Activated naive CD4-positive, alpha-beta T cell treated with anti-CD3 and anti-CD28 coated beads for 36 hours (primary cell): ENCODE results near the gene MAP1B. TPM values are rescaled to one million over a fixed set of nuclear protein-coding genes. Genes with fewer than 3 reads are reported as not detected.

Experiments used
- CTCF ChIA-PET: fragments of 350-600 bp; sonication (Branson Sonifier 250); formaldehyde crosslinking; loops from one replicate; lab custom pipeline; 2021; ENCODE audit warnings: antibody characterized with exemption; lab: Charles Lee
- DNase-seq: peaks from one replicate; pipeline ENCODE4 v3.0.0-alpha.2; 2020
- H3K27ac Mint-ChIP-seq: one replicate; pipeline ENCODE4 v1.8.0; 2021; ENCODE audit warnings: mild to moderate bottlenecking, mixed read lengths
- H3K27me3 Mint-ChIP-seq: one replicate; pipeline ENCODE4 v1.8.0; 2021; ENCODE audit warnings: low read depth, mixed read lengths
- H3K36me3 Mint-ChIP-seq: one replicate; pipeline ENCODE4 v1.8.0; 2021; ENCODE audit warnings: low read depth, mixed read lengths
- H3K4me1 Mint-ChIP-seq: one replicate; pipeline ENCODE4 v1.8.0; 2021; ENCODE audit warnings: low read depth, mixed read lengths
- H3K4me3 Mint-ChIP-seq: one replicate; pipeline ENCODE4 v1.8.0; 2021; ENCODE audit warnings: mild to moderate bottlenecking, moderate library complexity, mixed read lengths
- H3K9me3 Mint-ChIP-seq: one replicate; pipeline ENCODE4 v1.8.0; 2021; ENCODE audit warnings: mixed read lengths
- intact Hi-C: fragments of 100-400 bp; cut with micrococcal nuclease; formaldehyde crosslinking; loops from one replicate; pipeline ENCODE4 v1.15.1; 2023
- total RNA-seq, 2 experiments: library from RNA; stranded (reverse); gene quantifications; one replicate each; pipeline ENCODE4 v1.2.3, GENCODE V29; 2021

The MAP1B gene
- total RNA-seq, 2 experiments from 2014 or later = 0.14 to 0.32 TPM

DNA sequence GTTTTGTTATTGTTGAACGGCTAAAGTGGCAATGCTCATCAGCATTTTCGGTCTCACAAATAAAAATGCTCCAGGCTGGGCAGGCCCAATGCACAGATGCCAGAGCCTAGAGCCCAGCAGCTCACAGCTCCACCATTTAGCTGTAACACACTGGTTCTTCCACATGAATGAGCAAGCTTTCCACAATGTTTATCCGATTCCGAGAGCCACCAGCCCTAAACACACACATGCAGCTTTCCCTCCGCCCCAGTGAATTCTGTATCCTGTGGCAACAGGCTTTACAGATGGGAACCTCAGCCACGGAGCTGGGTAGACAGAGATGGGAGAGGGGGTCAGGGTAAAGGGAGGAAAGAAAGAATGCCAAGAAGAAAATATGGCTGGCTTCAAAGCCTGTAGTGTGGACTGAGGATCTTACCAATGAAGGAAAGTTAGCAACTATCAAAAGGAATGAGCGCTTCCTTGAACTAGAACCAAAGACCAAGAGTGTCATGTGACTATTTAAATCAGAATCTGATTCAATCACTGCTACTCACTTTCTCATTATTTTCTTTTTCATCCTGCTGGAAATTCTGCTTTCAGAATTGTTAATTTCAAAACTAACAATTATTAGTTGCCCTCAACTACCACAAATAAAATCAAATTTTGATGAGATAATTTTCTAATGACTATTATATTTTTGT, 135.7 kb downstream of the MAP1B start:
- DNase-seq = no peak
- H3K4me1 Mint-ChIP-seq = peaks cover 14% of the 10 kb centered on the region
- H3K36me3 Mint-ChIP-seq = peaks cover 15% of the 10 kb centered on the region
- H3K27me3 Mint-ChIP-seq = no peaks in the 10 kb centered on the region
- no peak overlapping the region for H3K27ac Mint-ChIP-seq
- no peak overlapping the region for H3K4me3 Mint-ChIP-seq
- H3K9me3 Mint-ChIP-seq = no peaks in the 10 kb centered on the region
- CTCF ChIA-PET = no interaction called here
- intact Hi-C loops = no loop called here

DNA sequence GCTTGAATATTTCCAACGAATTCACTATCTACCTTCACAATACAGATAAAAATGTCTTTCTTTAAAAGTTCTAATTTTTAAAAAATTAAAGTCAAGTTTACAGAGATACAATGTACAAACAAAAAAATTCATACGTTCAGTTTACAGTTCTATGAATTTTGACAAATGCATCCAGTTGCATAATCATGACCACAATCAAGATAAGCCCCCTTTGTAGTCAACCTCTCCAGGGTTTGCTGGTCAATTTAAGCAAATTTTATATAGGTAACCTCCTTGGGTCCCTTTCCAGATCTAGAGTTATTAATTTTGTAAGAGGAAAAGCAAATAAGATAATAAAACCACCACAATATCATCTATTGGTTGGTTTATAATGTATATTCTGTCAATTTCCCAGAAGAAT, 136.4 kb downstream of the MAP1B start:
- Mint-ChIP-seq H3K9me3 (no peaks in the 10 kb centered on the region), H3K27me3 (no peaks in the 10 kb centered on the region), H3K4me1 (peaks cover 18% of the 10 kb centered on the region), H3K27ac (no peak overlapping the region), H3K36me3 (peaks cover 15% of the 10 kb centered on the region), H3K4me3 (no peak overlapping the region)
- CTCF ChIA-PET = no interaction called here
- intact Hi-C loops = no loop called here
- DNase-seq = no peak

DNA sequence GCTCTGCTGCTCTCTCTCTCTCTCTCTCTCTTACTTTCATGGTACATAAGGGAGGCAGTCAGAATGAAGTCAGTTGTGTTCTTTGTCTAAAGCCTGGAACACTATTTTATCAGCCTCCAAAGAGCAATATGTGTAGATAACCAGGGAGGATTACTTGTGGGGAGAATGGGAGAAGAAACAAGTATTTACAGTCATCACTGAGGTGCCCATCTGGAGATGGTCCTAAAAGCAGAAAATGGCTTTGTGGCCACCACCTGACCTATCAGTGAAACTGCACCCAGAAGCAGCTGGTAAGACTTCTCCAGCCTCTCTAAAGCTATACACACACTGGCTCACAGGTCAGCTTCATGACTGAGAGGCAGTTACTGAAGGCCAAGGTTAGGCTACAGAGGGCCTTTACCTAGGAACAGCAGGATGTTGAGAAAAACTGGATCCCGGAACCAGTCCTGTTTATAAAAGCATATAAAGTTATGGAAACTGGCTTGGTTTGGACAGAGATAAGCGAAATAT, 137.6 kb downstream of the MAP1B start:
- H3K9me3 Mint-ChIP-seq = no peaks in the 10 kb centered on the region
- DNase-seq = no peak
- H3K27ac Mint-ChIP-seq = no peak overlapping the region
- H3K4me1 Mint-ChIP-seq = peaks cover 22% of the 10 kb centered on the region
- CTCF ChIA-PET = no interaction called here
- H3K36me3 Mint-ChIP-seq = peaks cover 15% of the 10 kb centered on the region
- no peaks in the 10 kb centered on the region for H3K27me3 Mint-ChIP-seq
- H3K4me3 Mint-ChIP-seq = no peak overlapping the region
- intact Hi-C loops = no loop called here

DNA sequence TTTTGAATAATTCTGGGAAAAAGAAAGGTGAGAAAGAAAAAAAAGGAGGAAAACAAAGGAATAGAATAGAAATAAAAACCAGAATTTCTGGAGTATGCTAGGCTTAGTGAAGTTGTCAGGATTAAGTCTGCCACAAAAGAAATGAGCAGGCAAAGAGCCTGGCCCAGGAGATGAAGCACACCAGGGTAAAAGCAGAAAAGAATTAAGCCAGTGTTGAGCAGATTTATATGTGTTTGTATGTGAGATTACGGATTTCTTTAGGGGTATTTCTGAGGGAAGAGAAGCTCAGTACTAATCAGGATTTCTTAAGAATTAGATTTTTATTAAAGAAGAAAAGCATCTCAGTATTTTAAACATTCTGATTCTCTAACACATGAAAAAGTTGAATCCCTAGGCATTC, 138.3 kb downstream of the MAP1B start:
- no peaks in the 10 kb centered on the region for H3K9me3 Mint-ChIP-seq
- H3K4me1 Mint-ChIP-seq = peaks cover 25% of the 10 kb centered on the region
- no peaks in the 10 kb centered on the region for H3K27me3 Mint-ChIP-seq
- H3K36me3 Mint-ChIP-seq = peaks cover 17% of the 10 kb centered on the region
- H3K4me3 Mint-ChIP-seq = no peak overlapping the region
- intact Hi-C loops = no loop called here
- H3K27ac Mint-ChIP-seq = no peak overlapping the region
- CTCF ChIA-PET = no interaction called here
- no peak for DNase-seq

DNA sequence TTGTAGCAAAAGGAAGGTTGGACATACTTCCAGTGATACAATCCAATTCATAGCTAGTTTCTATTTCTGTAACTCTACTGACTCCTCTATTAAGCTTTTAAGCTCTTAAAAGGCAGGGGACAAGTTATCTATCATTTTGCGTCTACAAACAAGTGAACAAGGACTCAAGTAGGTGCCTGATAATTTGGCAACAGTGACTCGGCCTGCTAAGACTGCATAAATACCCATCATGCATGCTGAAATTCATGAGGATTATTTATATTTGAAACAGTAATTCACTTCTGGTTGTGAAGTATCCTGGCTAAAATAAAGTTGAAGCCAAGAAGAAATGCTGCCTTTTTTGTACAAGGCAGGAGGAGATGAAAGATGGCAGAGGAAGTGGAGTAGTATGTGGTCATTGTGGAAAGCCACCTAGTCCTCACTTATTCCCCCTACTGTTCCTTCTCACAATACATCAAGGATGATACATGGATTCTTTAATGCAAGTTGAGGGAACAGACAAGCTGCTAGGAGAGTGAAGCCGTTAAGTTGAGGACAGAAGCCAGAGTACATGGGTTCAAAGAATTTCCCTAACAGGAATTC, 138.8 kb downstream of the MAP1B start:
- H3K4me3 Mint-ChIP-seq = no peak overlapping the region
- CTCF ChIA-PET = no interaction called here
- DNase-seq = no peak
- intact Hi-C loops = loop anchor here (1.0 kb wide), 1 partner anchor 109 kb away; no protein-coding TSS in a partner anchor
- H3K27ac Mint-ChIP-seq = no peak overlapping the region
- H3K27me3 Mint-ChIP-seq = no peaks in the 10 kb centered on the region
- peaks cover 25% of the 10 kb centered on the region for H3K4me1 Mint-ChIP-seq
- peaks cover 18% of the 10 kb centered on the region for H3K36me3 Mint-ChIP-seq
- no peaks in the 10 kb centered on the region for H3K9me3 Mint-ChIP-seq

DNA sequence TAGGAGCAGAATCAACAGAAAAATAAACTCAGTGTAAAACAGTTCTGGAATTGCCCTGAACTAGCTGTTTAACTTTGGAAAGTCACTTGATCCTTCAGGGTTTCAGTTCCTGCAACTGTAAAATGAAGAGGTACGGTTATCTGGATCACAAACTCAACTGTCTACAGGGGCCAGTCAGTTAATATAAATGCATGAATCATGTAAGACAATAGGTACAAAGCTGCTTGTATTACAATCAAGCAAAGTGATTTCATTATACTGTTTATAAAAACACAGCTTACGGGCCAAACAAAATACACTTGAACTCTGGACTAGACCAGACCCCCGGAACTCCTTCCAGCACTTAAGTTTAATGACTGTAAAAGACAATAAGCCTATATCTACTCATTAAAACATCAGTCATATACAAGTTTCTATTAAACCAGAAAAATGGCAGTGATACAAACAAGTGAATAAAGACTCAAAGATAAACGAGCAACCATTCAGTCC, 139.7 kb downstream of the MAP1B start:
- CTCF ChIA-PET = interaction anchor here (0.6 kb wide), 1 partner anchor 547 kb away, joined by 3 read pairs; no protein-coding TSS in a partner anchor
- DNase-seq = no peak
- intact Hi-C loops = loop anchor here (1.0 kb wide), 1 partner anchor 110 kb away; no protein-coding TSS in a partner anchor
- H3K9me3 Mint-ChIP-seq = no peaks in the 10 kb centered on the region
- peaks cover 25% of the 10 kb centered on the region for H3K4me1 Mint-ChIP-seq
- H3K4me3 Mint-ChIP-seq = no peak overlapping the region
- no peak overlapping the region for H3K27ac Mint-ChIP-seq
- no peaks in the 10 kb centered on the region for H3K27me3 Mint-ChIP-seq
- H3K36me3 Mint-ChIP-seq = peaks cover 16% of the 10 kb centered on the region

DNA sequence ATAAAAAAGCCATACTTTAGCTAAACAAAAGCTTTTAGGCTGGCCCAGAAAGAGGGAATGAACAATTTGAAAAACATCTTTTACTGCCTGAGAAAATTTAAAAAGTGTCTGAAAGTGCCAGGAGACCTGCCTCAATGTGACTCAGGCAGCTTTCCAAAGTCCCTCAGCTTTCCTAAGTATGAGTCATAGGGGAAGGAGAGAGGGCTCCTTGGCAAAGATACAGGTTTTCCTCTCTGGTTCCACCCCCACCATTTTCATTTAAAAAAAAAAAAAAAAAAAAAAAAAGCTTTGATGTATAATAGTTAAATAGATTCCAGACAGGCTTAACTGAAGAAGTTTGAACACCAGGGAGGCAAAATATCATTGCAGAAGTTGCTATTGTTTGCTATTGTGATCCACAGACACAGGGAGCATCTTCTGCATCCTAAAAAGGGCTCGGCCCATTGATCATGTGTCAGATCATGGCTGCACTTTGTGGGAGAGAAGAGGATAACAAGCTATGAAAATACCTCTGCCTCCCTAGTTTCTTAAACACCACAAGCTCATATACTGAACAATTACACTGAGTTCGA, 141.2 kb downstream of the MAP1B start:
- H3K36me3 Mint-ChIP-seq = peaks cover 13% of the 10 kb centered on the region
- H3K4me3 Mint-ChIP-seq = no peak overlapping the region
- H3K4me1 Mint-ChIP-seq = peaks cover 28% of the 10 kb centered on the region
- H3K27me3 Mint-ChIP-seq = no peaks in the 10 kb centered on the region
- DNase-seq = no peak
- no peak overlapping the region for H3K27ac Mint-ChIP-seq
- no peaks in the 10 kb centered on the region for H3K9me3 Mint-ChIP-seq
- CTCF ChIA-PET = interaction anchor here (0.7 kb wide), 1 partner anchor 268 kb away, joined by 3 read pairs; no protein-coding TSS in a partner anchor
- intact Hi-C loops = no loop called here

DNA sequence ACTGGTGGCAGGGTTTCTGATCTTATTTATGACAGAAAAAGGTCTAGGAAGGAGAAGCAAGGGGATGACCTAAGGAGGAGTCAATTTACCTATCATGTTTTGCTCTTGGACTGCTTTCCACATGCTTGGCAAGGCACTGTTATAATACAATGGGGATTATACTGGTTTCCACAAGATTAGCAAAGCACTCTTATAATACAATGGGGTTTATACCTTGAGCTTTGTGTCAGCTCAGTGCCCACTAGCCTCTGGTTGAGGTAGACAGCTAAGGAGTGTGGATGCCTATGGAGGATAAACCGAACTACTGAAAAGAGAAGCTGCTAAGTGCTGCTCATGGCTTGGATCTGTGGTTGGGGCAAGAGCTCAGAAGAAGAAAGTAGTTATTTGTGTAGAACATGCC, 144.1 kb downstream of the MAP1B start:
- Mint-ChIP-seq H3K4me3 (no peak overlapping the region), H3K27ac (no peak overlapping the region), H3K4me1 (peaks cover 19% of the 10 kb centered on the region), H3K27me3 (no peaks in the 10 kb centered on the region), H3K36me3 (peaks cover 14% of the 10 kb centered on the region), H3K9me3 (no peaks in the 10 kb centered on the region)
- no peak for DNase-seq
- CTCF ChIA-PET = no interaction called here
- intact Hi-C loops = no loop called here

DNA sequence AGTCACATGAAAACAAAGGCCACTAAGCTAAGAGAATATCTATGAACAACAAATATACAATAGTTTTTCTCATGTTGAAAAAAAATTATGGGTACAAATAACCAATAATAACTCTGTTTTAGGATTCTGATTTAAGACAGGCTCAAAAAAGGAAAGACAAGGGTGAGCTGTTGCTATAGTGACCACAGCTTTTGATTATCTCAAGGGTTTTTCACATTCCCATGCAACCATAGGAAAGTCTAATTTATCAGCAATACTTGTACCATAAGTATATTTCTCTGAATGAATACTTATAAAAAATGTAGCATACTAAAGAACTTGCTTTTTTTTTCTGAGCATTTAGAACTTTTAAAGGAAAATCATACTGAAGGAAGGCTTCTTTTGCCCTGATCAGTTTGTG, 144.7 kb downstream of the MAP1B start:
- Mint-ChIP-seq H3K36me3 (peaks cover 14% of the 10 kb centered on the region), H3K27me3 (no peaks in the 10 kb centered on the region), H3K4me3 (no peak overlapping the region), H3K4me1 (peaks cover 22% of the 10 kb centered on the region), H3K9me3 (no peaks in the 10 kb centered on the region), H3K27ac (no peak overlapping the region)
- intact Hi-C loops = no loop called here
- no peak for DNase-seq
- CTCF ChIA-PET = no interaction called here

DNA sequence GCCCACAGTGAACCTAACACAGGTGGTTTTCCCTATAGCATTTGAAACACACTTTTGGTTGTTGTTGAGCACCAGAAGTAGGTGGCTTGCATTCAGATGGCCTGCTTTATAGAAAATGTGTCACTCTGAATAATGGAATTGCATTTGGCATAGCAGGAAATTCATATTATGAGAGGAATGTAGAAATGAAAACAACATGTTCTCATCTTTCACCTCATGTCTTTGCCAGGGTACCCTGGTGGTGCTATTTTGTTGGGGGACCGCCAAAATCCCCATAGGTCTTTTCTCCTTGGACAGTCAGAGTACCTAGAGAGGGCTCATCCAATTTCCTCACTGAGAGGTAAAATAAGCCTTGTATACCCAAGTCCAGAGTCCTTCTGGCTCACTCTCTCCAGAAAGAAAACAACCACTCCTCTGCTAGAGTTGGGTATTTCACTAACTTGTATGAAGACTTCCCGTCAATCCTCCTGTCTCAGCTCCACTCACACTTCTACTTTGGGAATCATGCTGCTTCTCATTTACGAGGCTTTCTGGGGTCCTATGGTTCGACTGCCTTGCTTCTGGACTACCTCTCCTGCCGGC, 145.4 kb downstream of the MAP1B start:
- Mint-ChIP-seq H3K9me3 (no peaks in the 10 kb centered on the region), H3K4me1 (peaks cover 18% of the 10 kb centered on the region), H3K4me3 (no peak overlapping the region), H3K36me3 (peaks cover 20% of the 10 kb centered on the region), H3K27ac (no peak overlapping the region), H3K27me3 (no peaks in the 10 kb centered on the region)
- intact Hi-C loops = no loop called here
- no peak for DNase-seq
- CTCF ChIA-PET = no interaction called here

DNA sequence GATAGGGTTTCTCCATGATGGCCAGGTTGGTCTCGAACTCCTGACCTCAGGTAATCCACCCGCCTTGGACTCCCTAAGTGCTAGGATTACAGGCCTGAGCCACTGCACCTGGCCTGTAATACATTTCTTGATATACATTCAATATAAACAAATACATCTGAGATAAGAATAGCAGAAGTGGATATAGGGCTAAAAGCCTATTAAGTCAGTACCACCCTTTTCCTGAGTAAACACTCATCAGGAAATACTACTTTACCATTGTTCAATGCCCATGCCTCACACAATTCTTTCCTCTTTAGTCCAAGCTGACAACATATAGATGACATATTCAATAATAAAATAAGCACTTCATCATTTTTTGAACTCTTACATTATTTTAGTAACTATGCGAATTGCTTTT, 148.0 kb downstream of the MAP1B start:
- Mint-ChIP-seq H3K4me3 (no peak overlapping the region), H3K27ac (no peak overlapping the region), H3K27me3 (no peaks in the 10 kb centered on the region), H3K9me3 (no peaks in the 10 kb centered on the region), H3K36me3 (peaks cover 24% of the 10 kb centered on the region), H3K4me1 (peaks cover 7% of the 10 kb centered on the region)
- CTCF ChIA-PET = interaction anchor here (0.6 kb wide), 1 partner anchor 26 kb away, joined by 3 read pairs; no protein-coding TSS in a partner anchor
- intact Hi-C loops = no loop called here
- no peak for DNase-seq

DNA sequence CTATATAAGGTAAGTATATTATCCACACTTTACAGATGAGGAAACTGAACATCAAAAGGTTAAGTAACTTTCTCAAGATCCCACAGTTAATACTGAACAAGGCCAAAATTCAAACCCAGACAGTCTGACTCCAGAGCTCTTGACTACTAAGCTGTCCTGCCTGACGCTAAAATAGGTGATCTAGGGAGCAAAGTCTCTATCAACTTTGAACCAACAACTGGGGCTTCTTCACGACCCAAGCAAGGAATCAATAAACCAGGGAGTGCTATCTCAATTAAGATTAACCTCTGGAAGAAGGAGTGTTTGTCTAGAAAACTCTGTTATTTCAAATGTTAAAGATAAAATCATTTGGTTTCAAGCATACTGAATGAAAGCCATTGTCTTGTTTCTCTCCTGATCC, 148.4 kb downstream of the MAP1B start:
- peaks cover 23% of the 10 kb centered on the region for H3K36me3 Mint-ChIP-seq
- DNase-seq = no peak
- H3K27ac Mint-ChIP-seq = no peak overlapping the region
- no peaks in the 10 kb centered on the region for H3K27me3 Mint-ChIP-seq
- H3K4me1 Mint-ChIP-seq = peaks cover 6% of the 10 kb centered on the region
- intact Hi-C loops = no loop called here
- CTCF ChIA-PET = no interaction called here
- H3K9me3 Mint-ChIP-seq = no peaks in the 10 kb centered on the region
- H3K4me3 Mint-ChIP-seq = no peak overlapping the region
